ENCODE data around the gene SCN4B. TPM values are rescaled to one million over a fixed set of nuclear protein-coding genes. Genes with fewer than 3 reads are reported as not detected.

Gene SCN4B
- total RNA-seq, 1 experiment from 2014 or later: 0.68 TPM

- no peak for DNase-seq (ENCODE audit: low read depth)
- in situ Hi-C loops (cut with HindIII; ENCODE audit: low pct_unique_long_range_greater_than_20kb, low sequenced_read_pairs): no loop called here
These were observed 37.6 kb downstream of the SCN4B start for GRCh38 chr11:118115048-118115447.

- no peak for DNase-seq (ENCODE audit: low read depth)
- in situ Hi-C loops (cut with HindIII; ENCODE audit: low pct_unique_long_range_greater_than_20kb, low sequenced_read_pairs): no loop called here
These were observed 38.4 kb downstream of the SCN4B start for GRCh38 chr11:118114266-118114665.

DNA sequence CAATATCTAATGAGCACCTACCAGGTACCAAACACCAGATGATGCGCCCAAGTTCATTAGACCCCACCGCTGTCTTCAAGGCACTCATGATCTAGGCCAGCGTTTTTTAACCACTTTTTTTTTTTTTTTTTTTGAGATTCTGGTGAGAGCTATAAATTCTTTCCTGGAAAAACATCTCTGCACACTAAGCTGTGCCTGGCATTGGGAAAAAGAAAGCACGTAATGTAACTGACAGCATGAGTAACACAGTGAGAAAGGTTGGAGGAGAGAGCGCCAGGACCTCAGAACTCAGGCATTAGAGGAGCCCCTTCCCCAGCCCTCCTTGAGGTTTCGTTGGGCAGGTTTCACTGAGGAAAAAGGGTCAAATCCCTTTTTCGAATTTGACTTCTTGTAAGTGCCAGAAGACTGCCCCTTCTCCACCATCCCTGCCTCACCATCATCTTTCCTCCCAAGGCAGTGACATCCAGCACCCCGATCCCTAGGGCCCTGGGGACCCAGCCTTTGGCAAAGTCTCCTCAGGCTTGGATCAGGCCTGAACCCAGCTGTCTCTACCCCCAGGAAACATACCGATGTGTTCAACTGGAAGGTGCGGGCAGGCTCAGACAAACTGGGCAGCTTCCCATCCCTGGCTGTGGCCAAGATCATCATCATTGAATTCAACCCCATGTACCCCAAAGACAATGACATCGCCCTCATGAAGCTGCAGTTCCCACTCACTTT lies 39.8 kb downstream of the SCN4B start:
- in situ Hi-C loops (cut with HindIII; ENCODE audit: low pct_unique_long_range_greater_than_20kb, low sequenced_read_pairs): no loop called here

DNA sequence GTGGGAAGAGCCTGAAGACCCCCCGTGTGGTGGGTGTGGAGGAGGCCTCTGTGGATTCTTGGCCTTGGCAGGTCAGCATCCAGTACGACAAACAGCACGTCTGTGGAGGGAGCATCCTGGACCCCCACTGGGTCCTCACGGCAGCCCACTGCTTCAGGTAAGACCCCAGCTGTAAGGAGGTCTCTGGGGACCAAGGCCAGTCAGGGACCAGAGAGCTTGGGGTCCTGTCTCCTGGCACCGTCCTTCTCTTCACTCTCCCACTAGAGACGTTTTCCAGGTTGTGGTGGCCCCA lies 40.9 kb downstream of the SCN4B start:
- DNase-seq (ENCODE audit: low read depth): no peak
- in situ Hi-C loops (cut with HindIII; ENCODE audit: low pct_unique_long_range_greater_than_20kb, low sequenced_read_pairs): no loop called here

More for the DNA sequence above, 39.8 kb downstream of the SCN4B start:
- no peak for DNase-seq (ENCODE audit: low read depth)

- DNase-seq (ENCODE audit: low read depth): no peak
- in situ Hi-C loops (cut with HindIII; ENCODE audit: low pct_unique_long_range_greater_than_20kb, low sequenced_read_pairs): no loop called here
These were observed 41.4 kb downstream of the SCN4B start for GRCh38 chr11:118111019-118111743.

DNA sequence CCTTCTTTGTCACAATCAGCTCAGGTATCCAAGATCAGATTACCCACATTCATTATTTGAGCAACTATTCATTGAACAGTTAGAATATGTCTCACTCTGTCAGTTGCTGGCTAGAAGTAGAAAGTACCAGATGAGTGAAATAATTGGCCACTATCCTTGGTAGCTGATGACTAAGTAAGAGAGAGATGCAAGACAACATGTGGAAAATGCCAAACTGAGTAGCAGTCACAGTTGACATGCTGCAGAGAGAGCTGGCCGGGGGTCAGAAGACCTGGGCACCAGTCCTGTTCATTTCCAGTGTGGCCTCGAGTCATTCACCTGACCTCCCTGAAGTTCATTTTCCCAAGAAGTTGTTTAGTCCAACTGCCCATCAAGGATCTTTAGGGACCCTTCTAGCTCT lies 43.4 kb downstream of the SCN4B start:
- DNase-seq (ENCODE audit: low read depth): no peak
- in situ Hi-C loops (cut with HindIII; ENCODE audit: low pct_unique_long_range_greater_than_20kb, low sequenced_read_pairs): no loop called here

GRCh38 chr11:118108513-118108912 lies 44.1 kb downstream of the SCN4B start:
- in situ Hi-C loops (cut with HindIII; ENCODE audit: low pct_unique_long_range_greater_than_20kb, low sequenced_read_pairs): no loop called here
- DNase-seq (ENCODE audit: low read depth): no peak

- in situ Hi-C loops (cut with HindIII; ENCODE audit: low pct_unique_long_range_greater_than_20kb, low sequenced_read_pairs): no loop called here
- DNase-seq (ENCODE audit: low read depth): no peak
These were observed 45.8 kb downstream of the SCN4B start for GRCh38 chr11:118106789-118107335.

DNA sequence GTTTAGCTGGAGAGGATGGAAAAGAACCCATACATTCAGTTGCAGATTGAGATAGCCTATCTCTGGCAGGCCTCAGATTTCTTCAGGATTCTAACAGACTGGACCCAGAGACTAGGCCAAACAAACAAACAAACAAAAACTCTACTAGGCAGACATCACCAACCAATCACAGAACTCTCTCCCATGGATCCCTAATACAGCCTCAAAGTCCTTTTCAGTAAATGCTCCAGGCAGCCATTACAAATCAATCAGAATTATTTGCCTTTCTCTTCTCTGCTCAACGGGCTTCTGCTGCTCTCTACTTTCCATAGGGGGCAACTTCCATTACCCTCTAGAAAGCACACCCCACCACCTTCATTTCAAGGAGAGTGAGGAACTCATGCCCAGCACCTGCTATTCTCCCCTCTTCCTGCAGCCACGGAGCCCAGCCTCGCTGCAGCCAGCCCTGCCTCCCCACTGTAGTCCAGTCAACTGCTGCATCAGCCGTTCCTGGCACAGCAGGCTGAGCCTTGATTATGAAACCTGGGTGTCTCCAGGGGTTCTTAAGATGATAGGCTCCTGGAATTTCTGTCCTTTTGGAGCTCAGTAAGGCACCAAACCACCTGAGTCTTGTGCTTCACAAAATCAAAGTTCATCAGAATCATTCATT lies 46.8 kb downstream of the SCN4B start:
- in situ Hi-C loops (cut with HindIII; ENCODE audit: low pct_unique_long_range_greater_than_20kb, low sequenced_read_pairs): no loop called here
- DNase-seq (ENCODE audit: low read depth): no peak

GRCh38 chr11:118104491-118104890 lies 48.1 kb downstream of the SCN4B start:
- in situ Hi-C loops (cut with HindIII; ENCODE audit: low pct_unique_long_range_greater_than_20kb, low sequenced_read_pairs): no loop called here
- DNase-seq (ENCODE audit: low read depth): no peak

GRCh38 chr11:118102721-118103261 lies 49.8 kb downstream of the SCN4B start:
- no peak for DNase-seq (ENCODE audit: low read depth)
- in situ Hi-C loops (cut with HindIII; ENCODE audit: low pct_unique_long_range_greater_than_20kb, low sequenced_read_pairs): no loop called here

GRCh38 chr11:118100691-118101232 lies 51.9 kb downstream of the SCN4B start:
- no peak for DNase-seq (ENCODE audit: low read depth)
- in situ Hi-C loops (cut with HindIII; ENCODE audit: low pct_unique_long_range_greater_than_20kb, low sequenced_read_pairs): no loop called here

GRCh38 chr11:118099838-118100556 lies 52.6 kb downstream of the SCN4B start:
- no peak for DNase-seq (ENCODE audit: low read depth)
- in situ Hi-C loops (cut with HindIII; ENCODE audit: low pct_unique_long_range_greater_than_20kb, low sequenced_read_pairs): no loop called here

DNA sequence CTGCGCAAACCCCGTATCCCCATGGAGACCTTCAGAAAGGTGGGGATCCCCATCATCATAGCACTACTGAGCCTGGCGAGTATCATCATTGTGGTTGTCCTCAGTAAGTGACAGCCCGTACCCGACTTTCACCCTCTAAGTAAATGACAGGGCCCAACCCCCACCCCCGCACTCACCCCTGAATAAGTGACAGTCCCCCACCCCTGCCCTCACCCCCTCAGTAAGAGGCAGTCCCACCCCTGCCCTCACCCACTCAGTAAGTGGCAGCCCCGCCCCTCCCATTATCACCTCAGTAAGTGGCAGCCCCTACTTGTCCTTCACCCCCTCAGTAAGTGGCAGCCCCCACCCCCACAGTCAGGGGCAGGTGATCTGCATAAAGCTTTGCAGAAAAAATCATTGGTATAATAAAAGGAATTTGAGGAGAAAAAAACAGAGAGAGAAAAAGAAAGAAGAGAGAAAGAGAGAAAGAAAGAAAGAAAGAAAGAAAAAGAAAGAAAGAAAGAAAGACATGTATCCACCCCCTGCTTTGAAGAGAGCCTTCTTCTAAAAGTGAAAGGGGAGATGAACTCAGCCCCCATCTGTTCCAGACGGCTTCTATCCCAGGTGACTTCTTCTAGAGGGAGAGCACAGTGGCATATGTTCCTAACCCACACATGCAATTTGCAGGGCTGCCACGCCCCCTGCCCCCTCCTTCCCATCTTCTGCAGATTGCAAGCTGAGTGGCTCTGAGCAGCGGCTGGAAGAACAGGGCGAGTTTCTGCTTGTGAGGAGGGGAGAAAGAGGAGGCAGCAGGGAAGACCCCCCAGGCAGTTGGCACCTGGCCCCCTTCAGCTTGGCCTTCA lies 53.4 kb downstream of the SCN4B start:
- in situ Hi-C loops (cut with HindIII; ENCODE audit: low pct_unique_long_range_greater_than_20kb, low sequenced_read_pairs): no loop called here
- no peak for DNase-seq (ENCODE audit: low read depth)

DNA sequence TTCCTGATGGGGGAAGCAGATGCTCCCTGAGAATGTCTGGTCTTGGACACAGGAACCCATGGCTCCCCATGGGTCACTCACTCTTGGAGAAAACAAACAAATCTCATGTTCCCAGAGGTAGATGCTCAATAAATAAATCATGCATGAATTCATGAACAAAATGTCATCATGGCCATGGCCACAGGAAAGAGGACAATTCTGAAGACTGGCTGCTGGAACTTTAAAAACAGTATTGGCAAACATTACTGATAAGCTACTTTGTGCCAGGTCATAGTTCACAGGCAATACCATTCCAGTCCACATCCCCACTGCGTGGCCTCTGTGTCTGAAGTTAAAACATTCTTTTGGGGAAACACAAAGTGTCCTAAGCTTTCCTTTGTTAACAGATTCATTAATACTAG lies 56.7 kb downstream of the SCN4B start:
- no peak for DNase-seq (ENCODE audit: low read depth)
- in situ Hi-C loops (cut with HindIII; ENCODE audit: low pct_unique_long_range_greater_than_20kb, low sequenced_read_pairs): no loop called here

GRCh38 chr11:118095493-118095892 lies 57.1 kb downstream of the SCN4B start:
- in situ Hi-C loops (cut with HindIII; ENCODE audit: low pct_unique_long_range_greater_than_20kb, low sequenced_read_pairs): no loop called here
- no peak for DNase-seq (ENCODE audit: low read depth)

DNA sequence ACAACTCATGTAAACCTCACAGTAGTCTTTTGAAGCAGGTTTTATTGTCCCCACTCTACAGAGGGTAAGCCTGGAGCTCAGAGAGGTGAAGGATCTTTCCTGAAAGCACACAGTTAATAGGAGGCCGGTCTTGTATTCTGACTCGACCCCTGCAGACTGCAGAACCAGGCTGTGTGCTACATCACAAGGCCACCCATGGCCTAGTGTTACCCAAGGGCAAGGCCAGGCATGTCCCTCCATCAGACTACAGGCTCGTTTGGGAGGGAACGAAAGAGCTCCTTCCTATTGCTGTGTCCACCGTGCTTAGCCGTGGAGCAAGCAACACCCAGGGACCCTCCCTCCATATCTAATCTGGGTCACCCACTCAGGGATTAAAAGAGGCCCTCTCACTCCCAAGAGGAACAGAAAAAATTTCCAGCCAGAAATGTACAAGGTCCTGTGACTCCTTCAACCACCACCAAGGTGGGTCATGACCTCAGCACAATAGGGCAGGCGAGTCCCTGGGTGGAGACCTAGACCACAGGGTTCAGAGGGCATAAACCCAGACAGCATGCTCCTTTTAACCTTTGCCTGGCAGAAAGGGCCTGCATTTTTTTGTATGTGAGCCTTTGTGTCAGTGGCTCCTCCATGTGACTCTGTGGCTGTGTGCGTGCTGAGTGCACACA lies 59.6 kb downstream of the SCN4B start:
- in situ Hi-C loops (cut with HindIII; ENCODE audit: low pct_unique_long_range_greater_than_20kb, low sequenced_read_pairs): no loop called here
- DNase-seq (ENCODE audit: low read depth): no peak
